HG03135 (cell line): ENCODE results near the gene GAL3ST3.
"Not testable (repeated sequence)": the region's sequence is repeated elsewhere in the genome, so short reads cannot be mapped to it uniquely, and the experiment has no call there.

ENCODE experiments used
- ATAC-seq: cut with Tn5 transposase; IDR thresholded peaks from one replicate; pipeline ENCODE4 v1.9.1; 2021; ENCODE audit warnings: mild to moderate bottlenecking, moderate library complexity; ENCODE audit not compliant: unreplicated experiment

Gene GAL3ST3

GRCh38 chr11:66045177-66045639, 3.8 kb downstream of the GAL3ST3 start:
- ATAC-seq = no peak

GRCh38 chr11:66044757-66045156, 4.2 kb downstream of the GAL3ST3 start:
- no peak for ATAC-seq

DNA sequence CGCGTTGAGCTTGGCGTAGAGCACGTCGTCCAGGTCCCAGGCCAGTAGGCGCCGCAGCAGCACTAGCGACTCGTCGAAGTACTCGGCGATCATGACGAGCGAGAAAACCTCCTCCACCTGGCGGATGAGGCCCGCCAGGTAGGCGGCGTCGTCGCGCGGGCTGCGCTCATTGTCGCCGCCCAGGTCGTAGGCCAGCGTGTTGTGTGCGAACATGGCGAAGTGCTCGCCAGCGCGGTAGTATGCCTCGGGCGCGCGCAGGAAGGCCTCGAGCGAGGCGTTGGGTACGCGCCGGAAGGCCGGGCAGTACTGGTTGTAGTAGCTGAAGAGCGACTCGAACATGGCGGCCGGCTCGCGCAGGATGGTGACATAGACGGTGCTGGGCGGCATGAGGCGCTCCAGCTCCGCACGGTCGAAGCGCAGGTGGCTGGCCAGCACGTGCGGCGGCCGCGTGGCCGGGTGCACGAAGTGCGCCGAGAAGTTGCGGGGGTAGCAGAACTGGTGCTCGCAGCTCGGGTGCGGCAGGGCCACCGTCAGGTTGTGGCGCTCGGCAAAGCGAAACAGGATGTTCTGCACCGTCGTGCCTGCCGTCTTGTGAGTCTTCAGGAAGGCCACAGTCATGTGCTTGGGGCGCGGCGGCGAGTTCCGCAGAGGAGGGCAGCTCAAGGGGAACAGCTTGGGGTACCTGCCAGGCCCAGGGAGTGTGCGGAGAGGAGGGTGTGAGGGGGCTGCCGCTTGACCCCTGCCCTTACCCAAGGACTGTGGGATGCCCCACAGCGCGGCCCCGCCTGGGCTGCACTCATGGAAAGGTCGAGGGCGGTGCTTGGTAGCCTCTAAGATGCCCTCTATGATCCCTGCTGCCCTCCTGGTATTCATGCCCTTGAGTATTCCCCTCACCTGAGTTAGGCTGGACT, 5.7 kb downstream of the GAL3ST3 start:
- no peak for ATAC-seq

DNA sequence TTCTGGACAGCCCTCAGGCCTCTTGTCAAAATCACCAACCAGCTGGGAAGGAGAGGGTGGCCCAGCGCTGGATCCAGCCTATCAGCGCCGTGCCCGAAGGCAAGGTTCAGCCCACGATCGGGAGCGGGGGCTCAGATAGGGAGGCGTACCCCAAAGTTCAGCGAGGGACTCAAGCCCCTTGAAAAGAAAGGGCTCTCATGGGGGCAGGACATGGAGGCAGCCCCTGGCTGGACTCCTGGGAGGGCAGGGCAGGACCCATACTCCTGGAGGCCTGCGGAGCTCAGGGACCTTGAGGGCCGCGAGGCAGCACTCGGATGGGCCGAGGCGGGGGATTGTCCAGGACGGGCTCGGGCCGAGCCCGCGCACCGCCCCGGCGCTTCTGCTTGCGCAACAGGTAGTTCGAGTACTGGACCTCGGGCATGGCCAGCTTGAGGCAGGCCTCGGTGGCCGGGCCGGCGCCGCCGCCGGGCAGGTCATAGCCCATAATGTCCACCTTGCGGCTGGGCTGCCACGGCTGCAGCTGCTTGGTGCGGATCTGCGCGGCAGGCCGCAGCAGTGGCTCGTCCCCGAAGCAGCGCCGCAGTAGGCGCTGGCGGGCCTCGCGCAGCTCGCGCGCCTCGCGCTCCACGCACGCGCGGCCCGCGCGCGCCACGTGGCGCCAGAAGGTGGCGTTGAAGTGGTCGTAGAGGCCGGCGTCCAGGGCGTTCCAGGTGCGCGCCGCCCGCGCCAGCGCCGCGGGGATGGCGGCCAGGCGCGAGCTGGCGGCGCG, 6.5 kb downstream of the GAL3ST3 start:
- no peak for ATAC-seq

GRCh38 chr11:66039765-66040164, 9.2 kb downstream of the GAL3ST3 start:
- ATAC-seq = no peak

DNA sequence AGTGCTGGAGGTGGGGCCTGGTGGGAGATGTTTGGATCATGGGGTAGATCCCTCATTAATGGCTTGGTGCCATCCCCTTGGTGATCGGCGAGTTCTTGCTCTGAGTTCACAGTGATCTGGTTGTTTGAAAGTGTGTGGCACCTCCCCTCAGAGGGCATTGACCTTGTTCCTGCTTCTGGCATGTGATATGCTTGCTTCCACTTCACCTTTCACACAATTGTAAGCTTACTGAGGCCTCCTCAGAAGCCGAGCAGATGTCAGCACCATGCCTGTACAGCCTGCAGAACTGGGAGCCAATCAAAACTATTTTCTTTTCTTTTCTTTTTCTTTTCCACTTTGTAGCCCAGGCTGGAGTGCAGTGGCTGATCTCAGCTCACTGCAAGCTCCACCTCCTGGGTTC, 11.6 kb downstream of the GAL3ST3 start:
- ATAC-seq = no peak

DNA sequence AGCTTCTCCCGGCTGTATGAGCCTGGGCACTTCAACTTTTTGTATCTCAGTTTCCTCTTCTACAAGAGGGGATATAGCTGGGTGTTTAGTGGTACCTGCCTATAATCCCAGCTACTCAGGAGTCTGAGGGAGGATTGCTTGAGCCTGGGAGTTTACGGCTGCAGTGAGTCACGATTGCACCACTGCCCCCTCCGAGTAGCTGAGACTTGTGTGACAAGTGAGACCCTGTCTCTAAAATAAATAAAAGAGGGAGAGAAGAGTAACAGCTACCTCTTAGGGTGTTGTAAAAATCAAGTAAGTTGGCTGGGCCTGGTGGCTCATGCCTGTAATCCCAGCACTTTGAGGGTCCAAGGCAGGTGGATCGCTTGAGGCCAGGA, 12.6 kb downstream of the GAL3ST3 start:
- no peak for ATAC-seq

- no peak for ATAC-seq
These were observed 13.2 kb downstream of the GAL3ST3 start for GRCh38 chr11:66035653-66036333.

GRCh38 chr11:66032957-66033735, 15.8 kb downstream of the GAL3ST3 start:
- ATAC-seq = no peak

DNA sequence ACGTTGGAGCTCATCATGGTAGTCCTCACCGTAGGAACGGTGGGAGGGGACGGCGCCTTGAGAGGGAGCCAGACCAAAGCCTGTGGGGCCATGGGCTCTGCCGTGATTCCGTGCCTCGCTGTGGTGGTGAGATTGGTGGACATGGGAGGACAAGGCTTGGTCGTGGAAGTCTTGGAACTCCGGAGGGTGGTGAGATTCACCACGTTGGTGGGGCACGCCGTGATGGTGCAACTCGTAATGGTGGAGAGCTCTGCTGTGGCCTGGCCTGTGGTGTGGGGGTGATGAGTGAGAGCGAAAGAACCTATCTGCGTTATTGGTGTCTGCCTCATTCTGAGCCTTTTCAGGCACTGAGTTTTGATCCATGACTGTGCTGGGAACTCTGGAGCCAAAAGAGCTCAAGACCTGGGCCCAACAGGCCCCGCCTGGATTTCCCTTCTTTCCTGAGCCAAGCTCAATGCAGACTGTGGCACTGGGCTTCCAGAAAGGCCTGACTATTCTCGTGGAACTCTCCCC, 22.9 kb downstream of the GAL3ST3 start, which contains the start of gene CATSPER1:
TSS of gene CATSPER1 (minus strand) at position 463 of the 513 bp plus-strand sequence. CDS start at position 363, 100 bp downstream.
- no peak for ATAC-seq

DNA sequence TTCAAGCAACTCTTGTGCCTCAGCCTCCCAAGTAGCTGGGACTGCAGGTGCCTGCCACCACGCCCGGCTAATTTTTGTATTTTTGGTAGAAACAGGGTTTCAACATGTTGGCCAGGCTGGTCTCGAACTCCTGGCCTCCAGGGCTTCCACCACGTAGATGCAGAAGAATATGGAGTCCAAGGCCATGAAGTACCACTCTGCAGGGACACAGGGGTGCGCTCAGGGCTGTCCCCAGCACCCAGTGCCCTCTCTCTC, 25.8 kb downstream of the GAL3ST3 start:
- not testable (repeated sequence) for ATAC-seq

GRCh38 chr11:66022401-66023185, 26.4 kb downstream of the GAL3ST3 start:
- no peak for ATAC-seq

DNA sequence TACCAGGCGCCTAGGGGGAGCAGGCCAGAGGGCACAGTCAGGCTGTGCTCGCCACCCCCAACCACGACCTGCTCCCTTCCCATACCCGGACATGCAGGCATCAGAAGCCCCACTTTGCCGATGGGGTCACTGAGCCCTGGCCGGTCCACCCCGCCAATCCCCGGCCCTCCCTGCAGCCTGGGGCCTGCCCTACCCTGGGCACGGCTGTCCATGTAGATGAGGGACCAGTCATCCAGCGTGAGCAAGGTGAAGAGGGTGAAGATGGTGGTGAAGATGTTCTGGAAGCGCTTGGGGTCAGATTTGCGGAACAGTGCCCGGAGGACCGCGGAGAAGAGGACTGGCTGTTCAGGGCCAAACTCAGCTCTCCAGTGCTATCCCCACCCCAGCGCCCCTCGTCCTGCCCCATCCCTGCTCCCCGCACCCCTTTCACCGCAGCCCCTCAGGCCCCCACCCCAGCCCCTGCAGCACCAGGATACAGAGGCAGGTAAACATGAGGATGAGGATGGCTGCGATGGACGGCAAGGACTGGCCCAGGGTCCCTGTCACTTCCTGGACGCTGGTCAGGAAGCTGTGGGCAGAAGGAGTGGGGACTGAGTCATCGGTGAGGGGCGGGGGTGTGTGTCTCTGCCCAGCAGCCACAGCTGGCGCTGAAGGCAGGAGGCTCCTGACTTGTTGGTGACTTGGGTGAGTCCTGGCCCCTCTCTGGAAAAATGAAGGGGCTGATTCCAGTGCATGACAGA, 28.2 kb downstream of the GAL3ST3 start:
- ATAC-seq = no peak

GRCh38 chr11:66020212-66020611, 28.7 kb downstream of the GAL3ST3 start:
- ATAC-seq = no peak

- ATAC-seq = no peak
These were observed 31.6 kb downstream of the GAL3ST3 start for GRCh38 chr11:66017321-66017720.

DNA sequence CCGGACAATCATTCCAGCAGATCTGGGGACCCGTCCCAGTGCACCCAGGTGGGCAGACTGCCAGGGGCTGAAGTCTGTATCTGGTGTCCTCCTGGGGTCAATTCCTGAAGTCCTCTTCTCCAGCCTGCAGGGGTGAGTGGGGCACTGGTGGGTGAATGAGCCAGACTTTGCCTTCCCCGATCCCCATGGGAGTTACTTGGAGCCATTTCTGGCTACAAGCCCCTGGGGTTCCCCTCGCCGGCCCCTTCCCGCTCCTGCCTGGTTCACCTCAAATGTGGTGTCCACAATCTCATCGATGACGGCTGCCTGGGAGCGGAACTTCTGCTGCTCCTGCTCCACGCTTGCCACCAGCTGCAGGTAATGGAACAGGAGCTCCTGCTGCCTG, 32.2 kb downstream of the GAL3ST3 start:
- ATAC-seq = no peak

DNA sequence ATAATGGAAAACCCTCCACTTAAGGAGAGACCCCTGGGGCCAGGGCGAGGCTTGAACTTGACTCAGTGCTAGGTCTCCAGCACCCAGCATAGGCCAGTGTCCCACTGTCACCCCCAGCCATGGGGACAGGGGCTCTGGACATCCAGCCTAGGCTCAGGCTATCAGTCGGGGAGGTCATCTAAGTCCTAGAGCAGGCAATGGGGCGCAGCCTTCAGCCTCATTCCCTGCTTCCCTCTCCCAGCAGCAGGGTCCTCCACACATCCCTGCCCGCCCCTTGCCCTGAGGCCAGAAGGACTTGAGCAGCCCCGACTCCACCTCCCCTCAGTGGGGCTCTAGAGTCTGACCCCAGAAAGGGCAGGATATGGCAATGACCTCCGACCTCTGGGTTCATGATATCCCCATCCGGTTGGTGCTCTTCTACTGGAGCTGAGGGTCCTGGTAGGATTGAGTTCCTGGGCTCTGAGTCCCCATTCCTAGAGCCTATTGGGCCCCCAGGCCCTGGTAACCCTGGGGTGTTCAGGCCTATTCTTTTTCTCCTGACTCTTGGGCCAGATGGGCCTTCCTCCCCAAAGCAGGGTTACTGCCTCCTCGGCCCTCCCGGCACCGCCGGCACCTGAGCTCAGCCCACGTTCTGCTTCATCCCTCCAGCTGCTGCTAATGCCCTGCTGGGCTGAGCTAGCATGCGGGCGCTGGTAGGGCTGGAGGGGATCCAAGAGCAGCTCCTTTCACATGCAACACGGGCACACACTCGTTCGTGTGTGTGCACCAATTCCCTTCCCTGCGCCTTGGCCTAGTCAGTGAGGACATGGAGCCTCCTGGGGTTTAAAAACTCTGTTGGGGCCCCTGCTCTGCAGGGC, 32.8 kb downstream of the GAL3ST3 start:
- no peak for ATAC-seq

GRCh38 chr11:66015454-66015881, 33.5 kb downstream of the GAL3ST3 start:
- ATAC-seq = no peak
